ENCODE results near the gene NEK10.

DNA sequence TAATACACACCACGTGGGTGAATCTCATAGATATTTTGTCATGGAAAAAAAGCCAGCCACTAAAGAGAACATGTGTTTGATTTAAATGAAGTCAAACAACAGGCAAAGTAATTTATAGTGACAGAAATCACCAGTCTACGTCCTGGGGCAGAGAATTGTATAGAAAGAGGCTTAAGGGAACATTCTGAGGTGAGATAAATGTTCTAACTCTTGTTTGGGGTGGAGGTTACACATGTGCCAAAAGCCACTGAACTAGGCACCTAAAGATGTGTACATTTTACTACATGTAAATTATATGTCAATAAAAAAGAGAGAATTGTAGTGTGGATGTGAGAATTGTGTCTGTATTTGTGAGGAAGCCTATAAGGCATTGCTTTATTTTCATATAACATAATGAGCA, 184.9 kb downstream of the NEK10 start:
- TF ChIP-seq, protein P1, sequence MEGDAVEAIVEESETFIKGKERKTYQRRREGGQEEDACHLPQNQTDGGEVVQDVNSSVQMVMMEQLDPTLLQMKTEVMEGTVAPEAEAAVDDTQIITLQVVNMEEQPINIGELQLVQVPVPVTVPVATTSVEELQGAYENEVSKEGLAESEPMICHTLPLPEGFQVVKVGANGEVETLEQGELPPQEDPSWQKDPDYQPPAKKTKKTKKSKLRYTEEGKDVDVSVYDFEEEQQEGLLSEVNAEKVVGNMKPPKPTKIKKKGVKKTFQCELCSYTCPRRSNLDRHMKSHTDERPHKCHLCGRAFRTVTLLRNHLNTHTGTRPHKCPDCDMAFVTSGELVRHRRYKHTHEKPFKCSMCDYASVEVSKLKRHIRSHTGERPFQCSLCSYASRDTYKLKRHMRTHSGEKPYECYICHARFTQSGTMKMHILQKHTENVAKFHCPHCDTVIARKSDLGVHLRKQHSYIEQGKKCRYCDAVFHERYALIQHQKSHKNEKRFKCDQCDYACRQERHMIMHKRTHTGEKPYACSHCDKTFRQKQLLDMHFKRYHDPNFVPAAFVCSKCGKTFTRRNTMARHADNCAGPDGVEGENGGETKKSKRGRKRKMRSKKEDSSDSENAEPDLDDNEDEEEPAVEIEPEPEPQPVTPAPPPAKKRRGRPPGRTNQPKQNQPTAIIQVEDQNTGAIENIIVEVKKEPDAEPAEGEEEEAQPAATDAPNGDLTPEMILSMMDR (IDR thresholded peaks at IDR 0.05), result no peak
- TF ChIP-seq POLR2A (IDR thresholded peaks at IDR 0.05), result no peak
